H1 (cell line): ENCODE measurements around the gene SLC34A1. TPM values are rescaled to one million over a fixed set of nuclear protein-coding genes. Genes with fewer than 3 reads are reported as not detected.

ENCODE experiments used
- CTCF ChIA-PET: fragments of 300-600 bp; sonication (Branson Sonifier 250); formaldehyde crosslinking; loops from one replicate; lab custom pipeline; 2021; ENCODE audit not compliant: partially characterized antibody; lab: Charles Lee
- POLR2A ChIA-PET: fragments of 300-600 bp; sonication (Branson Sonifier 250); formaldehyde crosslinking; loops from one replicate; lab custom pipeline; 2021; ENCODE audit warnings: inconsistent platforms; ENCODE audit not compliant: partially characterized antibody; lab: Charles Lee
- DNase-seq, 2 experiments: peaks; one replicate each; pipeline versions ENCODE4 v3.0.0 to v3.0.0-alpha.2; 2010 to 2022; ENCODE audit warnings: low spot score in 2 of 2, low read depth in 1 of 2, mixed read lengths in 1 of 2
- FAIRE-seq: peaks from 2 replicates; lab custom pipeline; 2011; peaks lifted over from hg19 to GRCh38; lab: Jason Lieb, UNC
- H2AFZ ChIP-seq: 2 replicates; pipeline ENCODE4 v1.8.1; 2012; ENCODE audit warnings: low read length, inconsistent platforms
- H2AK5ac ChIP-seq: 2 replicates; pipeline ENCODE4 v1.6.1; 2013; ENCODE audit warnings: low read depth, low read length
- H2BK120ac ChIP-seq: replicated peaks from 2 replicates; pipeline ENCODE3; 2013; ENCODE audit warnings: low read depth, low read length, inconsistent platforms
- H2BK12ac ChIP-seq: 2 replicates; pipeline ENCODE4 v1.6.1; 2013; ENCODE audit warnings: low read depth, low read length
- H2BK15ac ChIP-seq: 2 replicates; pipeline ENCODE4 v1.6.1; 2013; ENCODE audit warnings: low read length
- H2BK20ac ChIP-seq: 2 replicates; pipeline ENCODE4 v1.6.1; 2013; ENCODE audit warnings: low read length
- H2BK5ac ChIP-seq: 2 replicates; pipeline ENCODE4 v1.6.1; 2013; ENCODE audit warnings: low read depth, low read length
- H3K14ac ChIP-seq: 2 replicates; pipeline ENCODE4 v1.6.1; 2013; ENCODE audit warnings: inconsistent platforms; ENCODE audit not compliant: insufficient read length
- H3K18ac ChIP-seq: 2 replicates; pipeline ENCODE4 v1.6.1; 2013; ENCODE audit warnings: low read length; ENCODE audit errors: extremely low read depth
- H3K23ac ChIP-seq: 2 replicates; pipeline ENCODE4 v1.6.1; 2013; ENCODE audit warnings: inconsistent platforms; ENCODE audit not compliant: insufficient read length
- H3K23me2 ChIP-seq: 2 replicates; pipeline ENCODE4 v1.6.1; 2013; ENCODE audit warnings: low read depth, low read length
- H3K27ac ChIP-seq: 2 replicates; pipeline ENCODE4 v1.6.1; 2011; ENCODE audit warnings: low read depth, low read length, inconsistent platforms
- H3K27me3 ChIP-seq, 4 experiments: replicated peaks in 1 of 4; 1 replicate in 1 of 4; 2 replicates in 3 of 4; pipeline versions ENCODE4 v1.6.1 to v1.8.1; 2011 to 2013; ENCODE audit warnings: low read length in 3 of 4, mild to moderate bottlenecking in 3 of 4, inconsistent platforms in 2 of 4, mixed read lengths in 2 of 4, moderate library complexity in 1 of 4; ENCODE audit not compliant: control insufficient read depth in 3 of 4, insufficient read depth in 3 of 4; ENCODE audit errors: extremely low read depth in 1 of 4
- H3K36me3 ChIP-seq, 4 experiments: 2 replicates each; pipeline versions ENCODE4 v1.6.1 to v1.8.1; 2011 to 2013; ENCODE audit warnings: mild to moderate bottlenecking in 4 of 4, low read length in 3 of 4, moderate library complexity in 2 of 4, control low read depth in 1 of 4, inconsistent platforms in 1 of 4; ENCODE audit not compliant: insufficient read depth in 4 of 4, control insufficient read depth in 2 of 4
- H3K4ac ChIP-seq: replicated peaks from 2 replicates; pipeline ENCODE3; 2013; ENCODE audit warnings: low read length, low read depth, mixed read lengths, inconsistent platforms; ENCODE audit not compliant: insufficient read length
- H3K4me1 ChIP-seq, 4 experiments: replicated peaks in 1 of 4; 1 replicate in 1 of 4; 2 replicates in 3 of 4; pipeline versions ENCODE4 v1.6.1 to v1.8.1; 2011 to 2013; ENCODE audit warnings: low read length in 3 of 4, inconsistent platforms in 2 of 4, mixed read lengths in 1 of 4; ENCODE audit not compliant: insufficient read depth in 4 of 4, control insufficient read depth in 3 of 4
- H3K4me2 ChIP-seq, 2 experiments: 2 replicates each; pipeline versions ENCODE4 v1.6.1 to v1.8.1; 2011 to 2013; ENCODE audit warnings: low read depth in 2 of 2, low read length in 2 of 2, control low read depth in 1 of 2, inconsistent platforms in 1 of 2, mild to moderate bottlenecking in 1 of 2; ENCODE audit not compliant: insufficient read depth in 1 of 2
- H3K4me3 ChIP-seq, 4 experiments: fragments of 200-600, 300-600 bp in 1 of 4; sonication (generic), shearing (Covaris generic), sonication (Bioruptor Twin) in 1 of 4; 2 replicates each; pipeline versions ENCODE4 v1.5.1 to v1.8.1; 2011 to 2016; ENCODE audit warnings: low read length in 4 of 4, low read depth in 3 of 4, control low read depth in 2 of 4, inconsistent platforms in 2 of 4, mild to moderate bottlenecking in 2 of 4, mixed read lengths in 1 of 4, moderate library complexity in 1 of 4; ENCODE audit not compliant: insufficient read depth in 2 of 4; ENCODE audit errors: extremely low read depth in 1 of 4
- H3K56ac ChIP-seq: replicated peaks from 2 replicates; pipeline ENCODE3; 2013; ENCODE audit warnings: low read depth, mild to moderate bottlenecking, mixed read lengths, low read length, inconsistent platforms; ENCODE audit not compliant: insufficient read length
- H3K79me1 ChIP-seq: 2 replicates; pipeline ENCODE4 v1.6.1; 2013; ENCODE audit warnings: low read depth, low read length, control low read depth
- H3K79me2 ChIP-seq, 2 experiments: 2 replicates each; pipeline versions ENCODE4 v1.6.1 to v1.8.1; 2012 to 2013; ENCODE audit warnings: low read length in 2 of 2, mild to moderate bottlenecking in 2 of 2, inconsistent platforms in 1 of 2; ENCODE audit not compliant: insufficient read depth in 2 of 2, control insufficient read depth in 1 of 2
- H3K9ac ChIP-seq, 4 experiments: replicated peaks in 1 of 4; 1 replicate in 1 of 4; 2 replicates in 3 of 4; pipeline versions ENCODE4 v1.6.1 to v1.8.1; 2011 to 2013; ENCODE audit warnings: low read depth in 3 of 4, low read length in 3 of 4, control low read depth in 2 of 4, mild to moderate bottlenecking in 2 of 4, moderate library complexity in 2 of 4, inconsistent platforms in 1 of 4; ENCODE audit errors: extremely low read depth in 1 of 4
- H3K9me3 ChIP-seq, 2 experiments: 2 replicates each; pipeline versions ENCODE4 v1.6.1 to v1.8.1; 2012 to 2013; ENCODE audit warnings: mild to moderate bottlenecking in 2 of 2, moderate library complexity in 2 of 2, control low read depth in 1 of 2, inconsistent platforms in 1 of 2, low read depth in 1 of 2, low read length in 1 of 2, mixed read lengths in 1 of 2; ENCODE audit not compliant: insufficient read depth in 2 of 2
- H4K20me1 ChIP-seq, 2 experiments: replicated peaks in 1 of 2; 2 replicates each; pipeline versions ENCODE3 to v1.8.1; 2011 to 2013; ENCODE audit warnings: inconsistent platforms in 2 of 2, low read length in 2 of 2, mild to moderate bottlenecking in 1 of 2; ENCODE audit not compliant: insufficient read depth in 2 of 2, control insufficient read depth in 1 of 2
- H4K5ac ChIP-seq: 2 replicates; pipeline ENCODE4 v1.6.1; 2013; ENCODE audit warnings: low read length, low read depth, mixed read lengths, inconsistent platforms; ENCODE audit not compliant: insufficient read length
- H4K8ac ChIP-seq: 2 replicates; pipeline ENCODE4 v1.8.0; 2013; ENCODE audit warnings: mild to moderate bottlenecking, moderate library complexity, low read length, inconsistent platforms; ENCODE audit not compliant: insufficient read depth; ENCODE audit errors: extremely low read depth
- H4K91ac ChIP-seq: replicated peaks from 2 replicates; pipeline ENCODE3; 2013; ENCODE audit warnings: low read length, mixed read lengths, inconsistent platforms; ENCODE audit not compliant: insufficient read length
- ATF2 ChIP-seq: IDR thresholded peaks from 2 replicates; pipeline ENCODE4 v1.6.1; 2012; ENCODE audit warnings: low read length, inconsistent platforms
- EZH2 ChIP-seq: fragments of 200-600 bp; sonication (generic); IDR thresholded peaks from 2 replicates; pipeline ENCODE4 v1.7.1; 2012; ENCODE audit warnings: low read depth, mild to moderate bottlenecking, moderate library complexity, low read length, inconsistent platforms; ENCODE audit not compliant: severe bottlenecking
- GABPA ChIP-seq: IDR thresholded peaks from 2 replicates; pipeline ENCODE4 v1.6.1; 2011; ENCODE audit warnings: mild to moderate bottlenecking, low read length, moderate library complexity, borderline replicate concordance; ENCODE audit not compliant: insufficient read depth
- KDM5A ChIP-seq: fragments of 200-600 bp; IDR thresholded peaks from 2 replicates; pipeline ENCODE4 v1.7.1; 2012; ENCODE audit warnings: mild to moderate bottlenecking, low read length, inconsistent platforms, mixed read lengths
- POU5F1 ChIP-seq: IDR thresholded peaks from 2 replicates; pipeline ENCODE4 v1.6.1; 2011; ENCODE audit warnings: low read depth, mild to moderate bottlenecking, low read length, moderate library complexity
- RNF2 ChIP-seq: fragments of 200-900, 300-1000 bp; sonication (generic); IDR thresholded peaks from 2 replicates; pipeline ENCODE4 v1.7.1; 2016; ENCODE audit warnings: borderline replicate concordance, low read depth, mild to moderate bottlenecking, antibody characterized with exemption, low read length; ENCODE audit not compliant: poor library complexity, severe bottlenecking; ENCODE audit errors: missing control alignments
- SAP30 ChIP-seq: fragments of 300-600 bp; sonication (generic); IDR thresholded peaks from 2 replicates; pipeline ENCODE4 v1.7.1; 2012; ENCODE audit warnings: low read length, moderate library complexity, mild to moderate bottlenecking, inconsistent platforms; ENCODE audit not compliant: insufficient read depth, insufficient replicate concordance
- TEAD4 ChIP-seq: IDR thresholded peaks from 2 replicates; pipeline ENCODE4 v1.6.1; 2012; ENCODE audit warnings: low read depth, low read length, inconsistent platforms, mixed read lengths
- WGBS, 2 experiments: shearing (Covaris generic) in 1 of 2; methylation state at CpG; one replicate each; pipeline versions ENCODE4 v1.1.6 to v1.1.7; 2013 to 2015; ENCODE audit warnings: low lambda C conversion rate in 2 of 2, mixed read lengths in 2 of 2, inconsistent platforms in 1 of 2, low coverage in 1 of 2, missing lambda C conversion rate in 1 of 2; ENCODE audit not compliant: insufficient replicate concordance in 2 of 2, insufficient coverage in 1 of 2, insufficient read length in 1 of 2; ENCODE audit errors: extremely low coverage in 1 of 2, missing lambda C conversion rate in 1 of 2; 5-methylcytosine and 5-hydroxymethylcytosine counted together
- polyA plus RNA-seq, 7 experiments: library from polyadenylated mRNA; depleted of rRNA in 3 of 7; stranded (reverse) in 5 of 7; unstranded in 2 of 7; fragments of >200 nt in 5 of 7; fragments of 200-250 nt in 2 of 7; gene quantifications; 1 replicate in 5 of 7; 2 replicates in 1 of 7; 4 replicates in 1 of 7; pipeline versions ENCODE4 v1.2.1 to v1.2.3, GENCODE V29; 2011 to 2013; ENCODE audit warnings: missing spikeins in 2 of 7, mixed read lengths in 2 of 7
- total RNA-seq: library from RNA; stranded (reverse); fragmentation: NEBNext Ultra II Directional; extraction: Animal tissue kit (Norgen Biotek cat#: 25700); gene quantifications from 2 replicates; pipeline ENCODE4 v1.2.1, GENCODE V29; 2021

The SLC34A1 gene
- total and polyA plus RNA-seq, 2 of the 8 experiments (the other 6 are each of a cell fraction or from before 2014, with no cell fraction given), result not detected

DNA sequence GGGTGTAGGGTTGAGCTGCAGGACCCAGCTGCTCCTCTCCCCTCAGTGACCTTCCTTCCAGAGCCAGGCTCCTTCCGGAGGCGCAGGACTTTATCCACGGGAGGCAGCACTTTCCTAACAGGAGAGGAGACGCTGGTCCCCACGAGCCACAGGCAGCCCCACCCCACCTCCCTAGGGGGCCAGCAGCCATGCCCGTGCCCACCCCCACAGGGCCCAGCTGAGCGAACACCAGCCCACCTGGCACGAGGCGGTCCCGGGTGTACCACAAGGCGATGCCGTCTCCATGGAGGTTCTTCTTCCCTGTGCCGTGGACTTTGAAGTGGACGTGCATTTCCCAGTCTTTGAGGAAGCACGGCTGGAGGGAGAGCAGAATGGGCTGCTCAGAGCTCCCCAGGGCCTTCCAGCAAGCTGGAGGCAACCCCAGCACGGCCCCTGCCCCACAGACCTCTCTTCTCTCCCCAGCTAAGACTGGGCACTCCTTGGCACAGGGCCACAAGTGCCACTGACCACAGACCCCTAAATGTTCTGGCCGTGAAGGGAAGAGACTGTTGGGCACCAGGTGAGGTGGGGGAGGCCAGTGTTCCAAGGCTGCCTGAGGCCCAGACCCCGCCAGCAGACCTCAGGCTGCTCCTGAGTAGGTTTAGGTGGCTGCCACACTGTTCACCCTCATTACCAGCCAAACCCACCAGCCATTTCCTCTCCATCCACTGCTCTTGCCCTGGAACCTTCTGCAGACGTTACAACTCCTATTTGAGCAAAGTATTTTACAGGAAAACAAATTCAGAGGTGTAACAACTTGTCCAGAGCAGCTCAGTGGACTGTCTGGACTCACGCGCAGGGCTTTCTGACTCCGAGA lies 45.8 kb upstream of the SLC34A1 start:
- Histone ChIP-seq H3K23ac (no peak overlapping the region), H2BK12ac (no peak overlapping the region), H3K4me3 (no peak overlapping the region), H2BK15ac (no peak overlapping the region), H3K27ac (no peak overlapping the region), H4K91ac (no peak overlapping the region), H4K8ac (no peak overlapping the region), H3K4me1 (peaks cover 0 to 5% (median 3%) of the 10 kb centered on the region in 4 experiments; a peak in 4 of 7 replicates), H2AK5ac (no peak overlapping the region), H3K56ac (no peak overlapping the region), H3K79me1 (peaks cover 9% of the 10 kb centered on the region), H3K14ac (no peak overlapping the region), H3K9me3 (no peaks in the 10 kb centered on the region), H3K4me2 (no peak overlapping the region), H2BK5ac (0 out of 2 replicates have a peak overlapping the region, but pooled peaks have one; percentile 72), H3K4ac (no peak overlapping the region), H3K18ac (no peak overlapping the region), H3K27me3 (no peaks in the 10 kb centered on the region), H4K5ac (no peak overlapping the region), H2BK120ac (no peak overlapping the region), H2AFZ (no peak overlapping the region), H2BK20ac (no peak overlapping the region), H3K9ac (no peak overlapping the region), H3K23me2 (no peaks in the 10 kb centered on the region), H3K79me2 (peaks cover 3 to 21% of the 10 kb centered on the region in 2 experiments; a peak in 2 of 4 replicates), H4K20me1 (peaks cover 2 to 15% of the 10 kb centered on the region in 2 experiments), H3K36me3 (peaks cover 22 to 33% (median 25%) of the 10 kb centered on the region in 4 experiments)
- ChIA-PET POLR2A (interaction anchor here (0.8 to 1.7 kb wide), 6 partner anchors 10 to 105 kb away, joined by 3 to 5 read pairs (median 4); no protein-coding TSS in a partner anchor), CTCF (interaction anchor here (1.1 to 10.3 kb wide), 5 partner anchors 12 to 31 kb away, joined by 3 to 100 read pairs (median 4); partner anchors contain the start of gene LMAN2)
- DNase-seq (no peak), FAIRE-seq (no peak)
- whole genome bisulfite sequencing, 2 experiments, result 95% methylated on average over 21 of the region's 22 CpGs; no CpG with 5 or more reads in 1 of the 2 experiments
- no peak for TF ChIP-seq GABPA
- no peak for TF ChIP-seq TEAD4
- no peak for TF ChIP-seq SAP30
- no peak for TF ChIP-seq POU5F1
- TF ChIP-seq EZH2, result no peak
- no peak for TF ChIP-seq RNF2
- TF ChIP-seq KDM5A, result no peak
- TF ChIP-seq ATF2, result no peak
